ENCODE data around the gene TRIP13.

DNA sequence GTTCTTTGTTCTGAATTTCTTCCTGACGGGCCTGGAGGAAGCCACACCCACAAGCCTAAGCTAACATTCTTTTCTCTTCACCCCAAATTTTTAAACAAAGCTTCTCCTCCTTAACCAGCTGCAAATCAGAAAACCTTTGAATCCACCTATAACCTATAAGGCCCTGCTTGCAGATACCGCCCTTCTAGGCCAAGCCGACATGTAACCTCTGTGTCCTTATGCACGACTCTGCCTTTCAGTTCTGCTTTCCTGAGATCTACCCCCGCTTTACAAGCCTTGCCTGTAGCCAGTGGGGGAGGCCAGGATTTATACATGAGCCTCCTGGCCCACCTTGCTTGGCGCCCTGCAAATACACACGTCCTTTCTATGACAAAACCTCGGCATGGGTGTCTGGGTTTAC is 19.4 kb upstream of the TRIP13 start:
- TF ChIP-seq ZFP3 (CRISPR knock-in tag; IDR thresholded peaks at IDR 0.05) (no peak), RARB (CRISPR knock-in tag; IDR thresholded peaks at IDR 0.05) (no peak), ZNF70 (CRISPR knock-in tag; IDR thresholded peaks at IDR 0.05) (no peak), ZC3H10 (CRISPR knock-in tag; IDR thresholded peaks at IDR 0.05) (no peak), ARNTL (CRISPR knock-in tag; IDR thresholded peaks at IDR 0.05; ENCODE audit: borderline replicate concordance, low read depth) (no peak), ZFP30 (CRISPR knock-in tag; IDR thresholded peaks at IDR 0.05) (no peak), TOX (CRISPR knock-in tag; IDR thresholded peaks at IDR 0.05; ENCODE audit: borderline replicate concordance) (no peak), ESRRG (CRISPR knock-in tag; IDR thresholded peaks at IDR 0.05) (no peak)
- TF ChIP-seq, protein P1, sequence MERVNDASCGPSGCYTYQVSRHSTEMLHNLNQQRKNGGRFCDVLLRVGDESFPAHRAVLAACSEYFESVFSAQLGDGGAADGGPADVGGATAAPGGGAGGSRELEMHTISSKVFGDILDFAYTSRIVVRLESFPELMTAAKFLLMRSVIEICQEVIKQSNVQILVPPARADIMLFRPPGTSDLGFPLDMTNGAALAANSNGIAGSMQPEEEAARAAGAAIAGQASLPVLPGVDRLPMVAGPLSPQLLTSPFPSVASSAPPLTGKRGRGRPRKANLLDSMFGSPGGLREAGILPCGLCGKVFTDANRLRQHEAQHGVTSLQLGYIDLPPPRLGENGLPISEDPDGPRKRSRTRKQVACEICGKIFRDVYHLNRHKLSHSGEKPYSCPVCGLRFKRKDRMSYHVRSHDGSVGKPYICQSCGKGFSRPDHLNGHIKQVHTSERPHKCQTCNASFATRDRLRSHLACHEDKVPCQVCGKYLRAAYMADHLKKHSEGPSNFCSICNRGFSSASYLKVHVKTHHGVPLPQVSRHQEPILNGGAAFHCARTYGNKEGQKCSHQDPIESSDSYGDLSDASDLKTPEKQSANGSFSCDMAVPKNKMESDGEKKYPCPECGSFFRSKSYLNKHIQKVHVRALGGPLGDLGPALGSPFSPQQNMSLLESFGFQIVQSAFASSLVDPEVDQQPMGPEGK (CRISPR knock-in tag; IDR thresholded peaks at IDR 0.05; ENCODE audit: borderline replicate concordance) = no peak
- TF ChIP-seq, protein P2, sequence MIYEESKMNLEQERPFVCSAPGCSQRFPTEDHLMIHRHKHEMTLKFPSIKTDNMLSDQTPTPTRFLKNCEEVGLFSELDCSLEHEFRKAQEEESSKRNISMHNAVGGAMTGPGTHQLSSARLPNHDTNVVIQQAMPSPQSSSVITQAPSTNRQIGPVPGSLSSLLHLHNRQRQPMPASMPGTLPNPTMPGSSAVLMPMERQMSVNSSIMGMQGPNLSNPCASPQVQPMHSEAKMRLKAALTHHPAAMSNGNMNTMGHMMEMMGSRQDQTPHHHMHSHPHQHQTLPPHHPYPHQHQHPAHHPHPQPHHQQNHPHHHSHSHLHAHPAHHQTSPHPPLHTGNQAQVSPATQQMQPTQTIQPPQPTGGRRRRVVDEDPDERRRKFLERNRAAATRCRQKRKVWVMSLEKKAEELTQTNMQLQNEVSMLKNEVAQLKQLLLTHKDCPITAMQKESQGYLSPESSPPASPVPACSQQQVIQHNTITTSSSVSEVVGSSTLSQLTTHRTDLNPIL (CRISPR knock-in tag; IDR thresholded peaks at IDR 0.05; ENCODE audit: low read depth) = no peak
- TF ChIP-seq, protein P3, sequence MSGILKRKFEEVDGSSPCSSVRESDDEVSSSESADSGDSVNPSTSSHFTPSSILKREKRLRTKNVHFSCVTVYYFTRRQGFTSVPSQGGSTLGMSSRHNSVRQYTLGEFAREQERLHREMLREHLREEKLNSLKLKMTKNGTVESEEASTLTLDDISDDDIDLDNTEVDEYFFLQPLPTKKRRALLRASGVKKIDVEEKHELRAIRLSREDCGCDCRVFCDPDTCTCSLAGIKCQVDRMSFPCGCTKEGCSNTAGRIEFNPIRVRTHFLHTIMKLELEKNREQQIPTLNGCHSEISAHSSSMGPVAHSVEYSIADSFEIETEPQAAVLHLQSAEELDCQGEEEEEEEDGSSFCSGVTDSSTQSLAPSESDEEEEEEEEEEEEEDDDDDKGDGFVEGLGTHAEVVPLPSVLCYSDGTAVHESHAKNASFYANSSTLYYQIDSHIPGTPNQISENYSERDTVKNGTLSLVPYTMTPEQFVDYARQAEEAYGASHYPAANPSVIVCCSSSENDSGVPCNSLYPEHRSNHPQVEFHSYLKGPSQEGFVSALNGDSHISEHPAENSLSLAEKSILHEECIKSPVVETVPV (CRISPR knock-in tag; IDR thresholded peaks at IDR 0.05) = no peak
- TF ChIP-seq, protein P4, sequence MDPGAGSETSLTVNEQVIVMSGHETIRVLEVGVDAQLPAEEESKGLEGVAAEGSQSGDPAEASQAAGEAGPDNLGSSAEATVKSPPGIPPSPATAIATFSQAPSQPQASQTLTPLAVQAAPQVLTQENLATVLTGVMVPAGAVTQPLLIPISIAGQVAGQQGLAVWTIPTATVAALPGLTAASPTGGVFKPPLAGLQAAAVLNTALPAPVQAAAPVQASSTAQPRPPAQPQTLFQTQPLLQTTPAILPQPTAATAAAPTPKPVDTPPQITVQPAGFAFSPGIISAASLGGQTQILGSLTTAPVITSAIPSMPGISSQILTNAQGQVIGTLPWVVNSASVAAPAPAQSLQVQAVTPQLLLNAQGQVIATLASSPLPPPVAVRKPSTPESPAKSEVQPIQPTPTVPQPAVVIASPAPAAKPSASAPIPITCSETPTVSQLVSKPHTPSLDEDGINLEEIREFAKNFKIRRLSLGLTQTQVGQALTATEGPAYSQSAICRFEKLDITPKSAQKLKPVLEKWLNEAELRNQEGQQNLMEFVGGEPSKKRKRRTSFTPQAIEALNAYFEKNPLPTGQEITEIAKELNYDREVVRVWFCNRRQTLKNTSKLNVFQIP (CRISPR knock-in tag; IDR thresholded peaks at IDR 0.05; ENCODE audit: borderline replicate concordance, low read depth) = no peak
